Endodermal cell (in vitro differentiated cells): ENCODE data around the gene FASN. TPM values are rescaled to one million over a fixed set of nuclear protein-coding genes. Genes with fewer than 3 reads are reported as not detected.

ENCODE experiments used
- DNase-seq: peaks from one replicate; pipeline ENCODE4 v3.0.0-alpha.2; 2017
- H3K27ac ChIP-seq: 2 replicates; pipeline ENCODE4 v1.5.1; 2013; ENCODE audit warnings: mild to moderate bottlenecking, low read depth, low read length, moderate library complexity
- H3K27me3 ChIP-seq: 2 replicates; pipeline ENCODE4 v1.6.1; 2013; ENCODE audit warnings: mild to moderate bottlenecking, low read length, moderate library complexity; ENCODE audit not compliant: insufficient read depth, control insufficient read depth, poor library complexity, severe bottlenecking
- H3K36me3 ChIP-seq: 2 replicates; pipeline ENCODE4 v1.7.0; 2013; ENCODE audit warnings: mild to moderate bottlenecking, low read length, moderate library complexity; ENCODE audit not compliant: control insufficient read depth, insufficient read depth
- H3K4me1 ChIP-seq: one replicate; pipeline ENCODE4 v1.7.0; 2013; ENCODE audit warnings: low read length; ENCODE audit not compliant: control insufficient read depth, insufficient read depth
- H3K4me3 ChIP-seq: 2 replicates; pipeline ENCODE4 v1.5.1; 2013; ENCODE audit warnings: mild to moderate bottlenecking, low read length, moderate library complexity
- H3K9ac ChIP-seq: 2 replicates; pipeline ENCODE4 v1.6.1; 2013; ENCODE audit warnings: mild to moderate bottlenecking, low read length, moderate library complexity; ENCODE audit not compliant: poor library complexity, severe bottlenecking; ENCODE audit errors: extremely low read depth
- H3K9me3 ChIP-seq: 2 replicates; pipeline ENCODE4 v1.6.1; 2013; ENCODE audit warnings: mild to moderate bottlenecking, low read length, moderate library complexity; ENCODE audit not compliant: control insufficient read depth
- H3K27ac Mint-ChIP-seq: 2 replicates; pipeline ENCODE4 v1.8.0; 2020; ENCODE audit warnings: mixed read lengths
- H3K27me3 Mint-ChIP-seq: 2 replicates; pipeline ENCODE4 v1.8.0; 2021; ENCODE audit warnings: mild to moderate bottlenecking, mixed read lengths; ENCODE audit not compliant: insufficient read depth
- H3K36me3 Mint-ChIP-seq: 2 replicates; pipeline ENCODE4 v1.8.0; 2020; ENCODE audit warnings: low read depth, mixed read lengths
- H3K4me1 Mint-ChIP-seq: 2 replicates; pipeline ENCODE4 v1.8.0; 2020; ENCODE audit warnings: mixed read lengths
- H3K4me3 Mint-ChIP-seq: 2 replicates; pipeline ENCODE4 v1.8.0; 2020; ENCODE audit warnings: mild to moderate bottlenecking, moderate library complexity, mixed read lengths
- H3K9me3 Mint-ChIP-seq: 2 replicates; pipeline ENCODE4 v1.8.0; 2020; ENCODE audit warnings: mild to moderate bottlenecking, mixed read lengths
- CTCF ChIP-seq: fragments of 200-600 bp; sonication (generic); conservative IDR thresholded peaks from 2 replicates; pipeline ENCODE4 v1.5.0; 2021; ENCODE audit warnings: antibody characterized with exemption, mild to moderate bottlenecking
- WGBS, 2 experiments: methylation state at CpG; one replicate each; pipeline versions ENCODE4 v1.1.5 to v1.1.7; 2013; ENCODE audit warnings: missing lambda C conversion rate in 2 of 2, mixed read lengths in 1 of 2; ENCODE audit not compliant: insufficient coverage in 1 of 2, insufficient read length in 1 of 2; 5-methylcytosine and 5-hydroxymethylcytosine counted together
- total RNA-seq, 2 donors: library from RNA; stranded (reverse); fragmentation: NEBNext Ultra II Directional in 1 of 2; extraction: Animal tissue kit (Norgen Biotek cat#: 25700) in 1 of 2; gene quantifications; 2 replicates in 1 of 2; 3 replicates in 1 of 2; pipeline ENCODE4 v1.2.1, GENCODE V29; 2021

Gene FASN
- total RNA-seq, 2 donors from 2014 or later, result 371 to 498 TPM

- Histone ChIP-seq H3K4me1 (peaks cover 15% of the 10 kb centered on the region), H3K27me3 (no peaks in the 10 kb centered on the region), H3K4me3 (no peak overlapping the region), H3K9ac (no peak overlapping the region), H3K9me3 (no peaks in the 10 kb centered on the region), H3K36me3 (no peaks in the 10 kb centered on the region), H3K27ac (no peak overlapping the region)
- Mint-ChIP-seq H3K36me3 (peaks cover 36% of the 10 kb centered on the region), H3K27ac (no peak overlapping the region), H3K4me1 (peaks cover 30% of the 10 kb centered on the region), H3K9me3 (no peaks in the 10 kb centered on the region), H3K4me3 (no peak overlapping the region), H3K27me3 (no peaks in the 10 kb centered on the region)
- WGBS, 2 experiments, result 95% methylated on average over 4 of the region's 4 CpGs; no CpG with 5 or more reads in 1 of the 2 experiments
- no peak for DNase-seq
- no peak for TF ChIP-seq CTCF
These were observed 23.2 kb upstream of the FASN start for GRCh38 chr17:82121246-82121645.

- H3K9ac ChIP-seq, result no peak overlapping the region
- Mint-ChIP-seq H3K9me3 (no peaks in the 10 kb centered on the region), H3K27me3 (no peaks in the 10 kb centered on the region), H3K36me3 (peaks cover 33% of the 10 kb centered on the region), H3K4me3 (no peak overlapping the region), H3K4me1 (peaks cover 31% of the 10 kb centered on the region), H3K27ac (peak overlapping the region; percentile 15)
- H3K9me3 ChIP-seq, result no peaks in the 10 kb centered on the region
- no peak overlapping the region for H3K27ac ChIP-seq
- 92 to 95% methylated on average over 10 to 12 of the region's 12 CpGs for WGBS, 2 experiments
- no peak for TF ChIP-seq CTCF
- no peak for DNase-seq
- H3K27me3 ChIP-seq, result no peaks in the 10 kb centered on the region
- H3K4me1 ChIP-seq, result peaks cover 15% of the 10 kb centered on the region
- no peak overlapping the region for H3K4me3 ChIP-seq
- H3K36me3 ChIP-seq, result no peaks in the 10 kb centered on the region
These were observed 22.1 kb upstream of the FASN start for GRCh38 chr17:82120148-82120547.

GRCh38 chr17:82118815-82119380 lies 20.9 kb upstream of the FASN start:
- Histone ChIP-seq H3K4me1 (peaks cover 15% of the 10 kb centered on the region), H3K9ac (peak overlapping the region; percentile 30), H3K36me3 (no peaks in the 10 kb centered on the region), H3K9me3 (no peaks in the 10 kb centered on the region), H3K4me3 (no peak overlapping the region), H3K27me3 (no peaks in the 10 kb centered on the region), H3K27ac (peak overlapping the region; percentile 44)
- DNase-seq, result no peak
- no peaks in the 10 kb centered on the region for H3K9me3 Mint-ChIP-seq
- H3K27me3 Mint-ChIP-seq, result no peaks in the 10 kb centered on the region
- peak overlapping the region; percentile 16 for H3K4me3 Mint-ChIP-seq
- H3K4me1 Mint-ChIP-seq, result peaks cover 30% of the 10 kb centered on the region
- no peak for TF ChIP-seq CTCF
- H3K27ac Mint-ChIP-seq, result peak overlapping the region; percentile 81
- H3K36me3 Mint-ChIP-seq, result peaks cover 24% of the 10 kb centered on the region
- WGBS, 2 experiments, result 52 to 88% methylated on average over 1 to 8 of the region's 12 CpGs
